Retinal pigment epithelial cell (primary cell): ENCODE measurements around the gene GRWD1.

Experiments
- DNase-seq: peaks from one replicate; pipeline ENCODE4 v3.0.0-alpha.2; 2010; ENCODE audit warnings: low read depth
- H3K4me3 ChIP-seq: 2 replicates; pipeline ENCODE4 v1.5.1; 2011; ENCODE audit warnings: mild to moderate bottlenecking, low read length, control low read depth, moderate library complexity
- TF ChIP-seq, protein P1 (sequence below): conservative IDR thresholded peaks from 2 replicates; pipeline ENCODE4 v1.5.1; 2011; ENCODE audit warnings: low read depth, low read length, control low read depth, inconsistent platforms

GRWD1 gene

DNA sequence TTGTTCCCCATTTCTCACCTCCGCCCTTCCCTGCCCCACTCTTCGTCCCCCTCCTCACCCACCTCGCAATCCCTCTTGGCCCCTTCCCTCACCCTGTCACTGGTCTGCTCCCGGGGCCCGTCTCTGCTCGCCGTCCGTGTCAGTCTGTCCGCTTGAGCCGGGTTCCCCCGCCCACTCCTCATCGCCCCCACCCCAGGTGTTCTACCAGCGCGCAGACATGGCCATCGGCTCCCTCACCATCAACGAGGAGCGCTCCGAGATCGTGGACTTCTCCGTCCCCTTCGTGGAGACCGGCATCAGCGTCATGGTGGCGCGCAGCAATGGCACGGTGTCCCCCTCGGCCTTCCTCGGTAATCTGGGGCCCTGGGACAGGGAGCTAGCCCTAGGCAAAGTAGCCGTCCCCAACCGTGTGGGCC, 30.0 kb upstream of the GRWD1 start:
- peak overlapping the region; percentile 30 for H3K4me3 ChIP-seq
- TF ChIP-seq, protein P1, sequence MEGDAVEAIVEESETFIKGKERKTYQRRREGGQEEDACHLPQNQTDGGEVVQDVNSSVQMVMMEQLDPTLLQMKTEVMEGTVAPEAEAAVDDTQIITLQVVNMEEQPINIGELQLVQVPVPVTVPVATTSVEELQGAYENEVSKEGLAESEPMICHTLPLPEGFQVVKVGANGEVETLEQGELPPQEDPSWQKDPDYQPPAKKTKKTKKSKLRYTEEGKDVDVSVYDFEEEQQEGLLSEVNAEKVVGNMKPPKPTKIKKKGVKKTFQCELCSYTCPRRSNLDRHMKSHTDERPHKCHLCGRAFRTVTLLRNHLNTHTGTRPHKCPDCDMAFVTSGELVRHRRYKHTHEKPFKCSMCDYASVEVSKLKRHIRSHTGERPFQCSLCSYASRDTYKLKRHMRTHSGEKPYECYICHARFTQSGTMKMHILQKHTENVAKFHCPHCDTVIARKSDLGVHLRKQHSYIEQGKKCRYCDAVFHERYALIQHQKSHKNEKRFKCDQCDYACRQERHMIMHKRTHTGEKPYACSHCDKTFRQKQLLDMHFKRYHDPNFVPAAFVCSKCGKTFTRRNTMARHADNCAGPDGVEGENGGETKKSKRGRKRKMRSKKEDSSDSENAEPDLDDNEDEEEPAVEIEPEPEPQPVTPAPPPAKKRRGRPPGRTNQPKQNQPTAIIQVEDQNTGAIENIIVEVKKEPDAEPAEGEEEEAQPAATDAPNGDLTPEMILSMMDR = no peak
- no peak for DNase-seq

DNA sequence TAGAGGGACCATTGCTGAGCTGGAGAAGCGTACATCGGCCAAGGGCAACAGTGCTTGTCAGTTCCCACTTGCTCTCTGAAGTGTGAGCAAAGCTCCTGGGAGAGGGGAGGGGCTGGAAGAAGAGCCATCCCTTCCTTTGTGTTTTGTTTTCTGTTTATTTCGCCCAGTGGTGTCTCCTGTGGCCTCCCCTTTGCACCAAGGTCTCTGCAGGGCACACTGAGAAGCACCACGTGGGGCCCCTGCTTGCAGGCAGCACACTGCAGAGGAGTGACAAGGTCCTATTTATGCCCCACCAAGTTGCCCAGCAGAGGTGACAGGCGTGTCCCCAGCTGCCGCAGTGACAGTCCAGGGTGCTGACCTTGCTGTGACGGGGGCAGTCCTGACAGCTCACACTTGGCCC, 28.4 kb upstream of the GRWD1 start:
- H3K4me3 ChIP-seq = no peak overlapping the region
- TF ChIP-seq, protein P1 = no peak
- DNase-seq = no peak

DNA sequence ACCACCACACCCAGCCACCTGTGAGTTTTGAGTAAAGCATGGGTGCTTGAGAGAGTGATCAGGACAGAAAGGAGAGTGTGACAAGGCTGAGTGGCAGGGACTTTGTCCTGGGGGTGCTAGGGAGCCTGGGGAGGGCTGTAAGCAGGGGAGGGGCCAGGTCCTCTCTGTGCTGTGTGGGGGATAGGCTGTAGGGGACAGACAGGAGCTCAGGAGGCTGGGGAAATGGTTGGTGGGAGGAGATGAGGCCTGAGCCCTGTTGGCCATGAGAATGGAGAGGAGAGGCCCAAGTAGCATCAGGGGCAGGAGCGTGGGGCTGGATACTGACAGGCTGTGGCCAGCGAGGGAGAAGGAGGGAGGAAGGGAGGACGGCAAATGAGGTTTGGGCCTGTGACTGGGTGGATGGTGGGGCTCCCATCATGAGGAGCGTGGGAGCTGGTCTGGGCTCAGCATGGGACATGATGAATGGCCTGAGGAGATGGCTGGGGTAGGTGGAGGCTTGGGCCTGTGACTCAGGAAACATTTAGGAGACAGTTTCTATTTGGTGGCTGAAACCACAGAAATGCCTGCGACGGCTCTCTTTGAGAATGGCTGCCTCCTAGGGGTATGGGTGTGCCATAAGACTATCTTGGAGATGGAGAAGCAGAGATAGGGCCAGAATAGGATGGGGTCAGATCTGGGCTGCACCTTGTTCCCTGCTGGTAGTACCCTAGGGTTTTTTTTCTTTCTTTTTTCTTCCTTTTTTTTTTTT, 27.3 kb upstream of the GRWD1 start:
- no peak overlapping the region for H3K4me3 ChIP-seq
- TF ChIP-seq, protein P1 = no peak
- no peak for DNase-seq

DNA sequence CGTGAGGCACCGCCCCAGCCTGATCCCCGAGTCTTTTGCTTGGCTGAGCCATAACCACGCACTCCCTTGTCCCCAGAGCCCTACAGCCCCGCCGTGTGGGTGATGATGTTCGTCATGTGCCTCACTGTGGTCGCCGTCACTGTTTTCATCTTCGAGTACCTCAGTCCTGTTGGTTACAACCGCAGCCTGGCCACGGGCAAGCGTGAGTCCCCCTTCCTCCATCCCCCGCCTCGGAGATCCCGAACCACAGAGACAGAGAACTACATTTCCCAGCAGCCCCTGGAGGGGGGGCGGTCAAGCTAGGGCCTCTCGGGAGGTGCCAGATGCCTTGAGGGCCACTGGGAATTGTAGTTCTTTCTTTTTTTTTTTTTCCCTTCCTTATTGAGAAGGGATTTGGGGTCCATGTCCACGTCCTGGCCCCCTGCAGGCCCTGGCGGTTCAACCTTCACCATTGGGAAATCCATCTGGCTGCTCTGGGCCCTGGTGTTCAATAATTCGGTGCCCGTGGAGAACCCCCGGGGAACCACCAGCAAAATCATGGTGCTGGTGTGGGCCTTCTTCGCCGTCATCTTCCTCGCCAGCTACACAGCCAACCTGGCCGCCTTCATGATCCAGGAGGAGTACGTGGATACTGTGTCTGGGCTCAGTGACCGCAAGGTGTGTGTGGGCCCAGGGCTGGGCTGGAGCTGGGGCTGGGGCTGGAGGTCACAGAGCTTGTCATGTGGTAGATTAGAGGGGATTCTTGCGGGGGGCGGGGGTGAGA, 26.4 kb upstream of the GRWD1 start:
- no peak for DNase-seq
- no peak overlapping the region for H3K4me3 ChIP-seq
- TF ChIP-seq, protein P1 = no peak

DNA sequence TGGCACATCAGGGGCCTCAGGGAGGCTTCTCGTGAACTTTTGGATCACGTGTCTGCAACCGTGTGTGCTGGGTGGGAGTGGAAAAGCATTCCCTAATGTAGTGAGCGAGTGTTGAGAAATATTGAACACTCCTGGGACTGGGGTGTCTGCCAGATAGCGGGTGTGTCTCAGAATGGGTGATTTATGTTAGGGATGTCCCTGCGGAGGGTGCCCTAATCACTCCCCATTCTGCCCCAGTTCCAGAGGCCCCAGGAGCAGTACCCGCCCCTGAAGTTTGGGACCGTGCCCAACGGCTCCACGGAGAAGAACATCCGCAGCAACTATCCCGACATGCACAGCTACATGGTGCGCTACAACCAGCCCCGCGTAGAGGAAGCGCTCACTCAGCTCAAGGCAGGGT, 24.2 kb upstream of the GRWD1 start:
- no peak overlapping the region for H3K4me3 ChIP-seq

DNA sequence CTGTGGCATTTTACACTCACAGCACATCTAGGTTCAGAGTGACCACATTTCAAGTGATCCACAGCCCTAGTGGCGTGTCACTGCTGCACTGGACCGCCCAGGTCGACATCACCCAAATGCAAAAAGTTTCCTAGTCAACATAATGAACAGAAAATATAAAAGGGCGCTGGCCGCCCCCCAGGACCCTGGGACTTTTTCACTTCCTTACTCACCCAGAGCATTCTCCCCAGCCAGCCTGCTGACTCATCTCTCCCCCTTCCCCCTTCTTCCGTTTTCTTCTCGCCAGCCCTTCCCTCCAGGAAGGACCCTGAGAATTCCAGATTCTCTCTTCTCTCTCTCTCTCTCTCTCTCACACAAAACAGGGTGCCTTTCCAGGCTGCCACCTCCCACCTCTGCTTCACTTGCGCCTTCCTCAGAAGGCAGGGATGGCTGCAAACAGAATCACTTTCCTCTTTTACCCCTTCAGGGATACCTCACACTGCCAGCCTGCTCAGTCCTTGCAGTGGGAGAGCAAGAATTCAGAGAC, 21.0 kb upstream of the GRWD1 start:
- no peak overlapping the region for H3K4me3 ChIP-seq
- no peak for DNase-seq
- TF ChIP-seq, protein P1 = no peak

More for the DNA sequence above, 24.2 kb upstream of the GRWD1 start:
- TF ChIP-seq, protein P1 = no peak
- no peak for DNase-seq

DNA sequence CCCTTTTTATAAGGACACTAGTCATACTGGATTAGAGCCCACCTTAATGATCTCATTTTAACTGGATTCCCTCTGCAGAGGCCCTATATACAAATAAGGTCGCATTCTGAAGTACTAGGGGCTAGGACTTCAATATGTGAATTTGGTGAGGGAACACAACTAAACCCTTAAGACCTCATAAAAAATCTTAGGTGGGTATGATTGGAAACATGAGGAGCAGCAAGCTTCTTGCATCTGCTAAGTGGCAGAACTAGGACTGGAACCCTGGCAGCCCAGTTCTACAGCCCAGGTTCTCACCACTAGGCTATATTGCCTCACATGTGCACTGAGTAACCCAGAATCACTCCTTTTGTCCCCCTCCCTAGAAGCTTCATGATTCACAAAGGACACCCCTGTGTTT, 17.1 kb upstream of the GRWD1 start:
- no peak for DNase-seq
- TF ChIP-seq, protein P1 = no peak
- no peak overlapping the region for H3K4me3 ChIP-seq
